GM18505 (cell line): Measurements from ENCODE around the gene ADAM12.
"Not testable (repeated sequence)": the region's sequence is repeated elsewhere in the genome, so short reads cannot be mapped to it uniquely, and the experiment has no call there.

Source experiments
- ATAC-seq: cut with Tn5 transposase; IDR thresholded peaks from one replicate; pipeline ENCODE4 v1.9.1; 2021; ENCODE audit not compliant: unreplicated experiment
- POLR2A ChIP-seq: IDR thresholded peaks from 4 replicates; pipeline ENCODE4 v1.6.1; 2011; ENCODE audit warnings: borderline replicate concordance; ENCODE audit not compliant: insufficient read depth, insufficient read length; ENCODE audit errors: extremely low read depth

ADAM12 gene

DNA sequence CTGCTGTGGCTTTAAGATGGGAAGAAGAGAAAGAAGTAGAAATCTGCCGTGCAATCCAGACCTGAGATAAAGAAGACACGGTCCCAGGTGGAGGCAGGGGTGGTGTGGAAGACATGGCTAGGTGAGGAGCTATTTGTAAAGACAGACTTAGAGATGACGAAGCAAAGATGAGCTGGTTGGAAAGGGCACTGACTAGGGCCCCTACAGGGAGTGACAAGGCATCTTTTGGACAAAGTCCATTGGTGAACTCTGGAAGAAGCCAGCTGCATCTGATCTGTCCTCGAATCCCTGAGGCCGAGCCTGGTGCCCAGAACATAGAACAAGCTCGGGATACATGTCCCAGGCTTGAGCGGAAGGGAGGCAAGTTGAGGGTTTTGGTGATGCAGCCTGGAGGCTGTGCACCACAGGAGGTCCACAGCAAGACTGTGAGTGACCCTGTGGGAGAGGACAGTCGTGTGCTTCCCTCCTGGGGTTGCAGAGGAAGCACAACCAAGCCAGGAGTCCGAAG is 191.2 kb downstream of the ADAM12 start:
- ATAC-seq, result no peak
- TF ChIP-seq POLR2A, result no peak

DNA sequence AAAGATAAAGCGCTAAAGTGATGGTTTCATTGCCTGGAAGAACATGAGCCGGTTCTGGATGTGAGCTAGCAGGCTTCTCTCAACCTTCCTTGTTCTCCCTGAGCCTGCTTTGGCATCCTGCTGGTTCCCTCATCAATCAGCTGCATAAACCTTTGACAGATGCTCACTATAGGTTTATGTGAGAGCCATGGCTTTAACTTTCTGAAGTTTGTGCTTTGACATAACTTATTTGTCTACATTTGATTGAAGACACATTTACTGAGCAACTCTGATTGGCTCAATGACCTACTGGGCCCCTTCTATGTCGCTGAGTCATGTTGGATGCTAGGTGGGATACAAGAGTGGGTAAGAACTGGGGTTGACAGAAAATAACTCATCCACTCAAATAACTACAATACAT is 192.0 kb downstream of the ADAM12 start:
- ATAC-seq, result no peak
- TF ChIP-seq POLR2A, result no peak

- no peak for TF ChIP-seq POLR2A
- no peak for ATAC-seq
Measured at GRCh38 chr10:126191192-126191591, 197.1 kb downstream of the ADAM12 start.

- TF ChIP-seq POLR2A, result no peak
- ATAC-seq, result no peak
Measured at GRCh38 chr10:126188679-126189200, 199.5 kb downstream of the ADAM12 start.

- ATAC-seq, result no peak
- no peak for TF ChIP-seq POLR2A
Measured at GRCh38 chr10:126187399-126187798, 200.9 kb downstream of the ADAM12 start.

DNA sequence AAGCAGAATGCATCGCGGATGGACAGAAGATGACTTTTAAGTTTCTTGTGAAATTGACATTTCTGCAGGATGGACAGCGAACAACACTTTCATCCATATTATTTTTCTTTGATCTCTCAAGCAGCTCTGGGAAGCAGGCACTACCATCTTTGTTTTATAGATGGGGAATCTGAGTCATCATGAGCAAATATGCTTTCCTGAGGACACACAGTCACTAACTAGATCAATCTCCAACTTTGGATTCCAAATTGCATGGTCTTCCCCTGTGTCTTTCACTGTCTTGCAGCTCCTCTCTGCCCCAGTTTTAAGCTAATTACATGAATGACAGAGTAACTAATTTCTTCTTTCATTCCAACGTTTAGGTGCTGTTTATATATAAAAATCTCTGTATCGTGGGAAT is 201.5 kb downstream of the ADAM12 start:
- no peak for TF ChIP-seq POLR2A
- no peak for ATAC-seq

- no peak for ATAC-seq
Measured at GRCh38 chr10:126185676-126186447, 202.4 kb downstream of the ADAM12 start.

GRCh38 chr10:126181626-126182025 is 206.7 kb downstream of the ADAM12 start:
- no peak for ATAC-seq
- TF ChIP-seq POLR2A, result no peak

More at GRCh38 chr10:126185676-126186447, 202.4 kb downstream of the ADAM12 start:
- no peak for TF ChIP-seq POLR2A

DNA sequence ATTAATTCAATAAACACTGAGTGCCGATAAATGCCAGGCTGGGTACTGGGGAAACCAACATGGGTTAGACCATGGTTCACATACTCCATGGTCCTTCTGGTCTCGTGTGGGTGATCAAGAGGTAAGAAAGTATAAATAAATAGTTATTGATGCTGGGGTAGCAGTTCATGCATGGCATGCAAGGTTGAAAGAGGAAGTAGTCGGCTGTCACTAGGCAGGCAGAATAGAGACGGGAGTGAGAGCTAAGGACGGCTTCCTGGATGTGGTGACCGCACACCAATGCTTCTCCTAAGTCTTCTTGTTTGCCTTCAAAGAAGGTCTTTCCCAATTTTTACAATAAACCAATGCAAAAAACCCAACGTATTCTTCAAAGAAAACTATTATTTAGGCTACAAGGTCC is 208.6 kb downstream of the ADAM12 start:
- TF ChIP-seq POLR2A, result no peak
- ATAC-seq, result peak; percentile 85

GRCh38 chr10:126177417-126178030 is 210.8 kb downstream of the ADAM12 start:
- no peak for ATAC-seq
- no peak for TF ChIP-seq POLR2A

DNA sequence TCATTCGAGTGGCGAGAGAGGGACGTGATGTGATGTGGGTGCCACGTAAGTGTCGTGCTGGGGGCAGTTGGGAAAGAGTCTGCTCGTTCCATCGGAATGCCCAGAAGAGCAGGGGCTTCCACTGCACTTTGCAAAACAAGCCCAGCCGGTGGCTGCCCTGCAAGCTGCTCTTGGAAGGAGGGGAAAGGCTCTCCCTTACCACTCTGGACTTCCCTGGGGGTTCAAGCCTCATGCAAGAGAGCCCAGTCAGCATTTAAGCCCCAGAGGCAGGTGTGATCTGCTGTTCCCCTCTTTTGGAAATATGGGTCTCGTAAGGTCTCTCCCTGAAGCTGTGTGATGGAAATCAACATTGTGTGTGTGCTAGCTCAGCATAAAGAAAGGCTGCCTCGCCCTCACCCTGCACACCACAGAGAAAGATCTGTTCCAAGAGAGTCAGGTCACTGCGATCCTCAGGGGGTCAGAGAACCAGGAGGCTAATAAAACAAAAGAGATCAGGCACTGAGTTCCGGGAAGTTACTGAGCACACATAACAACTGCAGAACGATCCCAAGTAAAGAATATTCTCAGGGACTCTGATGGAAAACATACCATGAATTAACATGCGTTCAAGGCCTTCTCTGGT is 212.5 kb downstream of the ADAM12 start:
- no peak for ATAC-seq
- no peak for TF ChIP-seq POLR2A

DNA sequence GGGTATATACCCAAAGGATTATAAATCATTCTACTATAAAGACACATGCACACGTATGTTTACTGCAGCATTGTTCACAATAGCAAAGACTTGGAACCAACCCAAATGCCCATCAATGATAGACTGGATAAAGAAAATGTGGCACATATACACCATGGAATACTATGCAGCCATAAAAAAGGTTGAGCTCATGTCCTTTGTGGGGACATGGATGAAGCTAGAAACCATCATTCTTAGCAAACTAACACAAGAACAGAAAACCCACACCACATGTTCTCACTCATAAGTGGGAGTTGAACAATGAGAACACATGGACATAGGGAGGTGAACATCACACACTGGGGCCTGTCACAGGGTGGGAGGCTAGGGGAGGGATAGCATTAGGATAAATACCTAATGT is 215.5 kb downstream of the ADAM12 start:
- ATAC-seq, result not testable (repeated sequence)

DNA sequence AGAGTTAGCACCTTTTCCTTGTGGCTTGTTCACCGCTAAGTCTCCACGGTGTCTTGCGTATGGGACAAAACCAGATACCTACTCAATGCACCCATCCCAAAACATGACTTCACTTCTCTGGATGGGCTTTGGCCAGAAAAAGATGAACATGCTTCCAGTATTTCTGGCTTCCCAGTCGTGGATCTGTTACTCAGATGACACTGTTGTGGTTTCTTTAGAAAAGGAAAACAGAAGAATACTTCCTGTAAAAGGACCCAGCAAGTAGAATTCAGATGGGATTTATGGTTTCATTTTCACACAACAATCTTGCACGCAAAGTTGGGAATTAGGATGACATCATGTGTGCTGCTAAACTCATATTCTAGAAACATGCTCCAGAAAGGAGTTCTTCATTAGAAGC is 216.7 kb downstream of the ADAM12 start:
- ATAC-seq, result no peak

More for the DNA sequence above, 216.7 kb downstream of the ADAM12 start:
- no peak for TF ChIP-seq POLR2A
